Lung (tissue), 12 donors: ENCODE measurements around the gene CXCL17. TPM values are rescaled to one million over a fixed set of nuclear protein-coding genes. Genes with fewer than 3 reads are reported as not detected.

Experiments
- ATAC-seq: fragments of 200-7000 bp; cut with Tn5 transposase; one replicate; pipeline ENCODE4 v1.9.1; 2020; ENCODE audit warnings: moderate number of reproducible peaks; ENCODE audit not compliant: insufficient read depth, low FRiP score
- DNase-seq, 3 donors: peaks; one replicate each; pipeline ENCODE4 v3.0.0-alpha.2; 2013 to 2017
- H3K27ac ChIP-seq, 2 donors: one replicate each; pipeline ENCODE4 v1.5.1; 2013; ENCODE audit warnings: mild to moderate bottlenecking in 2 of 2, moderate library complexity in 2 of 2, control low read depth in 1 of 2, inconsistent platforms in 1 of 2, low read depth in 1 of 2, low read length in 1 of 2
- H3K27me3 ChIP-seq, 3 donors: one replicate each; pipeline ENCODE4 v1.5.1; 2013; ENCODE audit warnings: low read length in 2 of 3; ENCODE audit not compliant: control insufficient read depth in 3 of 3, insufficient read depth in 3 of 3
- H3K36me3 ChIP-seq, 4 donors: one replicate each; pipeline ENCODE4 v1.5.1; 2013; ENCODE audit warnings: low read length in 4 of 4, mild to moderate bottlenecking in 1 of 4, moderate library complexity in 1 of 4; ENCODE audit not compliant: control insufficient read depth in 4 of 4, insufficient read depth in 4 of 4
- H3K4me1 ChIP-seq, 5 donors: one replicate each; pipeline ENCODE4 v1.5.1; 2013; ENCODE audit warnings: low read length in 5 of 5, mild to moderate bottlenecking in 2 of 5, moderate library complexity in 1 of 5; ENCODE audit not compliant: control insufficient read depth in 5 of 5, insufficient read depth in 5 of 5
- H3K4me3 ChIP-seq: one replicate; pipeline ENCODE4 v1.5.1; 2013; ENCODE audit warnings: mild to moderate bottlenecking, control low read depth, moderate library complexity
- H3K9ac ChIP-seq, 2 donors: one replicate each; pipeline ENCODE4 v1.5.1; 2013; ENCODE audit warnings: low read length in 2 of 2, control low read depth in 1 of 2; ENCODE audit not compliant: insufficient read depth in 1 of 2
- H3K9me3 ChIP-seq, 4 donors: one replicate each; pipeline ENCODE4 v1.5.1; 2013; ENCODE audit warnings: low read length in 3 of 4, mild to moderate bottlenecking in 1 of 4, moderate library complexity in 1 of 4; ENCODE audit not compliant: control insufficient read depth in 4 of 4, insufficient read depth in 3 of 4
- CTCF ChIP-seq: IDR thresholded peaks from 2 replicates; pipeline ENCODE4 v1.5.1; 2012; ENCODE audit warnings: mild to moderate bottlenecking; ENCODE audit errors: control extremely low read depth, extremely low read depth
- WGBS, 2 donors: extraction: QIAGEN DNeasy Blood & Tissue Kit; methylation state at CpG; one replicate each; pipeline ENCODE4 v1.1.7; 2013; 5-methylcytosine and 5-hydroxymethylcytosine counted together
- polyA plus RNA-seq, 2 donors: library from polyadenylated mRNA; stranded (reverse); fragments of 200-250 nt; gene quantifications; one replicate each; pipeline ENCODE4 v1.2.1, GENCODE V29; 2013
- total RNA-seq, 2 donors: library from RNA; depleted of rRNA in 1 of 2; stranded (reverse); fragments of >200 nt in 1 of 2; gene quantifications; one replicate each; pipeline ENCODE4 v1.2.1, GENCODE V29; 2014 to 2021
- donor health status: control.
- donor health status: control.
- donor health status: Bipolar disorder and iron deficiency.
- donor health status: healthy.
- donor health status: DM: yes; HTN: yes; CAD: no.

CXCL17 gene
- total and polyA plus RNA-seq, 4 donors: 98.9 to 688 (median 221) TPM

GRCh38 chr19:42467183-42467760 lies 24.5 kb upstream of the CXCL17 start:
- no peak for TF ChIP-seq CTCF
- no peak for DNase-seq
- no peak overlapping the region for H3K9ac ChIP-seq
- H3K4me3 ChIP-seq: no peak overlapping the region
- ATAC-seq: no peak
- 24 to 39% methylated on average over 5 of the region's 5 CpGs for WGBS, 2 donors
- no peaks in the 10 kb centered on the region for H3K27me3 ChIP-seq
- no peak overlapping the region for H3K27ac ChIP-seq
- no peaks in the 10 kb centered on the region for H3K36me3 ChIP-seq
- peaks cover 0 to 13% (median 0%) of the 10 kb centered on the region in 5 donors for H3K4me1 ChIP-seq
- H3K9me3 ChIP-seq: no peaks in the 10 kb centered on the region

GRCh38 chr19:42466521-42467182 lies 23.9 kb upstream of the CXCL17 start:
- no peak overlapping the region for H3K9ac ChIP-seq
- DNase-seq (no peak), ATAC-seq (no peak)
- no peak for TF ChIP-seq CTCF
- H3K4me1 ChIP-seq: peaks cover 0 to 13% (median 0%) of the 10 kb centered on the region in 5 donors
- WGBS, 2 donors: 45 to 59% methylated on average over 5 of the region's 5 CpGs
- no peak overlapping the region for H3K4me3 ChIP-seq
- no peaks in the 10 kb centered on the region for H3K9me3 ChIP-seq
- H3K27ac ChIP-seq: peak overlapping the region in 1 of 2 donors; percentile 43
- H3K27me3 ChIP-seq: no peaks in the 10 kb centered on the region
- H3K36me3 ChIP-seq: no peaks in the 10 kb centered on the region

- Histone ChIP-seq H3K27ac (peak overlapping the region in 1 of 2 donors; percentile 43), H3K9ac (no peak overlapping the region), H3K4me3 (no peak overlapping the region), H3K9me3 (no peaks in the 10 kb centered on the region), H3K4me1 (peaks cover 0 to 7% (median 0%) of the 10 kb centered on the region in 5 donors), H3K27me3 (no peaks in the 10 kb centered on the region), H3K36me3 (no peaks in the 10 kb centered on the region)
- TF ChIP-seq CTCF: no peak
- ATAC-seq (no peak), DNase-seq (no peak)
- WGBS, 2 donors: 65 to 76% methylated on average over 5 of the region's 5 CpGs
Measured at GRCh38 chr19:42465827-42466280, 23.1 kb upstream of the CXCL17 start.
